ENCODE data around the gene UNC50.
A peak's percentile ranks its signal among the peaks of the same experiment; 100 is the strongest.

Gene UNC50

DNA sequence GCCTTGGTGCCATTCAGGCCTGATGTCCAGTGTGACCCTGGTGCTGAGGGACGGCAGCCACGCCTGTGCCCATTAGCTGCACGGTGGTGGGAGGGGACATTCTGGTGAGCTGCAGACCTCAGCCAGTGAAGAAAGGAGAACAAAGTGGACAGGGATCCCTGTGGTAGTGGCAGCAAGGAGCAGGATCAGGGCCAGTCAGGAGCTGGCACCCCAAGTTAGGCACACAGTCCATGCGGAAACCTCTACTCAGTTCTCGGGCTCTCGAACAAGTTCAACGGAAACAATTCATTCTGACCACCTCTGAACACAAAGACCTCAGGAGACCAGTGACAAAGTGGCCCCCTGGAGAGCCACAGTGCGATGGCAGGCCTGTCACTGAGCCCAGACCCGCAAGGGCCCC is 30.2 kb upstream of the UNC50 start:
- peaks cover 5% of the 10 kb centered on the region; the same call in 1 of the 2 replicates for H3K36me3 ChIP-seq (ENCODE audit: insufficient read depth, low read length)
- H3K9me2 ChIP-seq (ENCODE audit: low read depth, low read length) = no peaks in the 10 kb centered on the region
- H3K4me2 ChIP-seq (ENCODE audit: low read length) = no peak overlapping the region
- no peaks in the 10 kb centered on the region for H3K27me3 ChIP-seq (ENCODE audit: insufficient read depth, low read length)
- no peak overlapping the region for H3K4me3 ChIP-seq (ENCODE audit: low read depth, low read length, poor library complexity, severe bottlenecking)
- TF ChIP-seq CTCF (IDR thresholded peaks at IDR 0.05; ENCODE audit: low read length) (no peak), EZH2 (IDR thresholded peaks at IDR 0.05; ENCODE audit: borderline replicate concordance, low read length) (no peak)
- H3K9ac ChIP-seq (ENCODE audit: low read length) = no peak overlapping the region
- peaks cover 6% of the 10 kb centered on the region for H3K4me1 ChIP-seq (ENCODE audit: insufficient read depth, low read length, severe bottlenecking)
- H3K27ac ChIP-seq (ENCODE audit: low read depth, low read length, poor library complexity, severe bottlenecking) = no peak overlapping the region
- no peaks in the 10 kb centered on the region for H4K20me1 ChIP-seq (ENCODE audit: insufficient read depth, low read length)
- H2AFZ ChIP-seq (ENCODE audit: low read length) = no peak overlapping the region
- H3K9me3 ChIP-seq (ENCODE audit: low read length) = no peaks in the 10 kb centered on the region
- H3K79me2 ChIP-seq (ENCODE audit: insufficient read depth, low read length) = no peaks in the 10 kb centered on the region
- H3F3A ChIP-seq (ENCODE audit: insufficient read depth, low read length) = no peaks in the 10 kb centered on the region

DNA sequence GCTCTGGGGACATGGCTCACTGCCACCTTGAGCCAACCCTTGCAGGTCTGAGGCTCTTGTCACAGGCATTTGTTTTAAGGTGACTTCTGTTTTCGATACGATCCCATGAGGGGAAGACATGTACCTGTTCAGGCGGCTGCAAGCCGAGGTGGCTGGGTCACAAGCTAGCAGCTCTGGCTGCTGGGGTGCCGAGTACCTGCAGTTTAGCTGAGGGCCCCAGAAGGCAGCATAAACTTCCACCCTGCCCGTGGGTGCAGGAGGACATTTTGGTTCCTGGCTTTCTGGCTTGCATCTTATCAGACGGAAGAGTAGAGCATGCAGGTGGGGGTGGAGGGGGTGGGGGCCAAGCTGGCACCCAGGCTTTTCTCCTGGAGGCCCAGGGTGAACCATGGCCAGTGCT is 28.5 kb upstream of the UNC50 start:
- H3F3A ChIP-seq (ENCODE audit: insufficient read depth, low read length) = no peaks in the 10 kb centered on the region
- no peak overlapping the region for H2AFZ ChIP-seq (ENCODE audit: low read length)
- no peaks in the 10 kb centered on the region for H3K9me2 ChIP-seq (ENCODE audit: low read depth, low read length)
- no peak for TF ChIP-seq CTCF (IDR thresholded peaks at IDR 0.05; ENCODE audit: low read length)
- no peak for TF ChIP-seq EZH2 (IDR thresholded peaks at IDR 0.05; ENCODE audit: borderline replicate concordance, low read length)
- peaks cover 6% of the 10 kb centered on the region for H3K4me1 ChIP-seq (ENCODE audit: insufficient read depth, low read length, severe bottlenecking)
- H3K27me3 ChIP-seq (ENCODE audit: insufficient read depth, low read length) = no peaks in the 10 kb centered on the region
- H3K4me3 ChIP-seq (ENCODE audit: low read depth, low read length, poor library complexity, severe bottlenecking) = no peak overlapping the region
- H3K79me2 ChIP-seq (ENCODE audit: insufficient read depth, low read length) = no peaks in the 10 kb centered on the region
- H3K36me3 ChIP-seq (ENCODE audit: insufficient read depth, low read length) = peaks cover 5% of the 10 kb centered on the region; the same call in 1 of the 2 replicates
- no peaks in the 10 kb centered on the region for H3K9me3 ChIP-seq (ENCODE audit: low read length)
- H3K9ac ChIP-seq (ENCODE audit: low read length) = no peak overlapping the region
- no peak overlapping the region for H3K27ac ChIP-seq (ENCODE audit: low read depth, low read length, poor library complexity, severe bottlenecking)
- no peak overlapping the region for H3K4me2 ChIP-seq (ENCODE audit: low read length)
- H4K20me1 ChIP-seq (ENCODE audit: insufficient read depth, low read length) = no peaks in the 10 kb centered on the region

GRCh38 chr2:98580656-98581284 is 27.6 kb upstream of the UNC50 start:
- Histone ChIP-seq H3K9me3 (ENCODE audit: low read length) (no peaks in the 10 kb centered on the region), H3K27ac (ENCODE audit: low read depth, low read length, poor library complexity, severe bottlenecking) (no peak overlapping the region), H3F3A (ENCODE audit: insufficient read depth, low read length) (no peaks in the 10 kb centered on the region), H3K4me2 (ENCODE audit: low read length) (no peak overlapping the region), H3K4me1 (ENCODE audit: insufficient read depth, low read length, severe bottlenecking) (peaks cover 6% of the 10 kb centered on the region), H3K9ac (ENCODE audit: low read length) (no peak overlapping the region), H3K36me3 (ENCODE audit: insufficient read depth, low read length) (peaks cover 5% of the 10 kb centered on the region; the same call in 1 of the 2 replicates), H4K20me1 (ENCODE audit: insufficient read depth, low read length) (no peaks in the 10 kb centered on the region), H3K9me2 (ENCODE audit: low read depth, low read length) (no peaks in the 10 kb centered on the region), H3K27me3 (ENCODE audit: insufficient read depth, low read length) (no peaks in the 10 kb centered on the region), H3K79me2 (ENCODE audit: insufficient read depth, low read length) (no peaks in the 10 kb centered on the region), H3K4me3 (ENCODE audit: low read depth, low read length, poor library complexity, severe bottlenecking) (no peak overlapping the region), H2AFZ (ENCODE audit: low read length) (no peak overlapping the region)
- TF ChIP-seq CTCF (IDR thresholded peaks at IDR 0.05; ENCODE audit: low read length) (peak; percentile 21; the same call in 1 of the 2 replicates), EZH2 (IDR thresholded peaks at IDR 0.05; ENCODE audit: borderline replicate concordance, low read length) (no peak)
